ENCODE measurements around the gene IFNA10.
"Not testable (repeated sequence)": the region's sequence is repeated elsewhere in the genome, so short reads cannot be mapped to it uniquely, and the experiment has no call there.

GRCh38 chr9:21210782-21211181, 3.8 kb upstream of the IFNA10 start:
- TF ChIP-seq CTCF (IDR thresholded peaks at IDR 0.05; ENCODE audit: insufficient read depth, low read length); POLR2AphosphoS5 (IDR thresholded peaks at IDR 0.05; ENCODE audit: low read depth); GABPA (IDR thresholded peaks at IDR 0.05; ENCODE audit: low read depth): not testable (repeated sequence)
- TF ChIP-seq, protein P1, sequence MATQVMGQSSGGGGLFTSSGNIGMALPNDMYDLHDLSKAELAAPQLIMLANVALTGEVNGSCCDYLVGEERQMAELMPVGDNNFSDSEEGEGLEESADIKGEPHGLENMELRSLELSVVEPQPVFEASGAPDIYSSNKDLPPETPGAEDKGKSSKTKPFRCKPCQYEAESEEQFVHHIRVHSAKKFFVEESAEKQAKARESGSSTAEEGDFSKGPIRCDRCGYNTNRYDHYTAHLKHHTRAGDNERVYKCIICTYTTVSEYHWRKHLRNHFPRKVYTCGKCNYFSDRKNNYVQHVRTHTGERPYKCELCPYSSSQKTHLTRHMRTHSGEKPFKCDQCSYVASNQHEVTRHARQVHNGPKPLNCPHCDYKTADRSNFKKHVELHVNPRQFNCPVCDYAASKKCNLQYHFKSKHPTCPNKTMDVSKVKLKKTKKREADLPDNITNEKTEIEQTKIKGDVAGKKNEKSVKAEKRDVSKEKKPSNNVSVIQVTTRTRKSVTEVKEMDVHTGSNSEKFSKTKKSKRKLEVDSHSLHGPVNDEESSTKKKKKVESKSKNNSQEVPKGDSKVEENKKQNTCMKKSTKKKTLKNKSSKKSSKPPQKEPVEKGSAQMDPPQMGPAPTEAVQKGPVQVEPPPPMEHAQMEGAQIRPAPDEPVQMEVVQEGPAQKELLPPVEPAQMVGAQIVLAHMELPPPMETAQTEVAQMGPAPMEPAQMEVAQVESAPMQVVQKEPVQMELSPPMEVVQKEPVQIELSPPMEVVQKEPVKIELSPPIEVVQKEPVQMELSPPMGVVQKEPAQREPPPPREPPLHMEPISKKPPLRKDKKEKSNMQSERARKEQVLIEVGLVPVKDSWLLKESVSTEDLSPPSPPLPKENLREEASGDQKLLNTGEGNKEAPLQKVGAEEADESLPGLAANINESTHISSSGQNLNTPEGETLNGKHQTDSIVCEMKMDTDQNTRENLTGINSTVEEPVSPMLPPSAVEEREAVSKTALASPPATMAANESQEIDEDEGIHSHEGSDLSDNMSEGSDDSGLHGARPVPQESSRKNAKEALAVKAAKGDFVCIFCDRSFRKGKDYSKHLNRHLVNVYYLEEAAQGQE (IDR thresholded peaks at IDR 0.05; ENCODE audit: insufficient replicate concordance, low read depth): not testable (repeated sequence)

Measured in HL-60 (cell line).